ENCODE measurements around the gene TICAM2.

- TF ChIP-seq CTCF (IDR thresholded peaks at IDR 0.05; ENCODE audit: borderline replicate concordance, extremely low read depth, low read length, poor library complexity, severe bottlenecking) (no peak), EZH2 (IDR thresholded peaks at IDR 0.05; ENCODE audit: borderline replicate concordance, low read depth, low read length, severe bottlenecking) (no peak)
Observed at GRCh38 chr5:115599924-115600323, 2.4 kb downstream of the TICAM2 start.

Data from DND-41 (cell line).